Measurements from ENCODE around the gene BAIAP2L1. TPM values are rescaled to one million over a fixed set of nuclear protein-coding genes. Genes with fewer than 3 reads are reported as not detected.

The BAIAP2L1 gene
- total and polyA plus RNA-seq, 9 of the 15 experiments (the other 6 are each of a cell fraction or from before 2014, with no cell fraction given): 4.2 to 29.8 (median 15.5) TPM

- no peak for TF ChIP-seq HNRNPK (IDR thresholded peaks at IDR 0.05; ENCODE audit: low read depth, low read length, poor library complexity, severe bottlenecking)
- no peak for TF ChIP-seq SMARCB1 (IDR thresholded peaks at IDR 0.05; ENCODE audit: insufficient read length, low read depth)
- no peak for TF ChIP-seq FOXK1 (CRISPR knock-in tag; IDR thresholded peaks at IDR 0.05; ENCODE audit: borderline replicate concordance)
- no peak for TF ChIP-seq NR2C2 (CRISPR knock-in tag; IDR thresholded peaks at IDR 0.05)
- TF ChIP-seq NR2C2 (tag; IDR thresholded peaks at IDR 0.05): peak; percentile 49; the same call in 1 of the 2 replicates
- peak; percentile 42; the same call in 1 of the 2 replicates for TF ChIP-seq ESRRA (IDR thresholded peaks at IDR 0.05; ENCODE audit: borderline replicate concordance, low read depth)
- TF ChIP-seq JUND (IDR thresholded peaks at IDR 0.05; ENCODE audit: borderline replicate concordance, low read depth, low read length): peak; percentile 35; the same call in 1 of the 2 replicates
- no peak; the same call in 2 of the 3 replicates for TF ChIP-seq JUND (tag; IDR thresholded peaks at IDR 0.05; ENCODE audit: borderline replicate concordance, low read depth, low read length)
- TF ChIP-seq SRSF3 (IDR thresholded peaks at IDR 0.05; ENCODE audit: insufficient read depth, low read length): no peak
- no peak for TF ChIP-seq EZH2 (IDR thresholded peaks at IDR 0.05; ENCODE audit: borderline replicate concordance, low read depth, low read length)
- no peak for TF ChIP-seq FOS (IDR thresholded peaks at IDR 0.05; ENCODE audit: extremely low read depth, insufficient read length)
- TF ChIP-seq BHLHE40 (IDR thresholded peaks at IDR 0.05; ENCODE audit: low read length): peak; percentile 63
- TF ChIP-seq CBFA2T2 (conservative IDR thresholded peaks at IDR 0.05): peak; percentile 53
- TF ChIP-seq RBBP5 (IDR thresholded peaks at IDR 0.05; ENCODE audit: borderline replicate concordance, insufficient read depth, low read length, poor library complexity, severe bottlenecking): no peak
- TF ChIP-seq MNT (conservative IDR thresholded peaks at IDR 0.05): peak; percentile 78 to 86
- peak; percentile 31; the same call in 1 of the 2 replicates for TF ChIP-seq JUN (IDR thresholded peaks at IDR 0.05; ENCODE audit: borderline replicate concordance, low read depth, low read length)
- TF ChIP-seq JUN (CRISPR knock-in tag; IDR thresholded peaks at IDR 0.05; ENCODE audit: borderline replicate concordance): no peak
- TF ChIP-seq NKRF (IDR thresholded peaks at IDR 0.05; ENCODE audit: borderline replicate concordance): no peak
- no peak for TF ChIP-seq THAP7 (CRISPR knock-in tag; IDR thresholded peaks at IDR 0.05)
- peak; percentile 21; the same call in 1 of the 2 replicates for TF ChIP-seq SOX6 (IDR thresholded peaks at IDR 0.05)
- 0 out of 2 replicates have a peak, but pooled peaks have one; percentile 7 for TF ChIP-seq ATF3 (IDR thresholded peaks at IDR 0.05)
- no peak for TF ChIP-seq ATF3 (CRISPR knock-in tag; conservative IDR thresholded peaks at IDR 0.05)
- no peak for TF ChIP-seq ETV1 (tag; conservative IDR thresholded peaks at IDR 0.05; ENCODE audit: low read depth)
These were observed 100.1 kb downstream of the BAIAP2L1 start (continued) for GRCh38 chr7:98300595-98301372.
